ENCODE data around the gene ARCN1.

ARCN1 gene

DNA sequence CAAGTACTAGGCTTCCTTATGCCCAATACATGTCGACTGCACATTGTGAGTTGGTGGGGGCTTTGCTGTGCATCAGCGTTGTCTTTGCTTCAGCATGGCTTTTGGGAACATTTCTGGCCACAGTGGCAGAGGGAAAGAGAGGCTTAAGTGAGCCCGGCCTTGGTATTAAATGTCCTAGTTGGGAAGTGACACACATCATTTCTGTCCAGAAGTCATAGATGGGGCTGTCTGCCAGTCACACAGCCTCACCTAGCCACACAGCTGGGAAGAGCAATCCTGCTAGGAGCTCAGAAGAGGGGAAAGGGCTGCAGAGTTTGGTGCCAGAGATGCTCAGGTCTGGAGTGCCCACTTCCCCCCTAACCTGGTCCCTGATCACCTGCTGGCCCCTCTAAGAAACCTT, 79.6 kb downstream of the ARCN1 start:
- no peaks in the 10 kb centered on the region for H3K9me3 Mint-ChIP-seq
- no peak overlapping the region for H3K4me3 Mint-ChIP-seq
- H3K4me1 Mint-ChIP-seq, result peaks cover 7% of the 10 kb centered on the region
- no peak for DNase-seq
- CTCF ChIA-PET, result no interaction called here
- no peaks in the 10 kb centered on the region for H3K36me3 Mint-ChIP-seq
- peaks cover 18% of the 10 kb centered on the region for H3K27me3 Mint-ChIP-seq
- H3K27ac Mint-ChIP-seq, result no peak overlapping the region
